Measurements from ENCODE around the gene ZFAND3. TPM values are rescaled to one million over a fixed set of nuclear protein-coding genes. Genes with fewer than 3 reads are reported as not detected.

The ZFAND3 gene
- total and polyA plus RNA-seq, 10 of the 15 experiments (the other 5 are each of a cell fraction or from before 2014, with no cell fraction given): 0.90 to 34.4 (median 16.3) TPM

DNA sequence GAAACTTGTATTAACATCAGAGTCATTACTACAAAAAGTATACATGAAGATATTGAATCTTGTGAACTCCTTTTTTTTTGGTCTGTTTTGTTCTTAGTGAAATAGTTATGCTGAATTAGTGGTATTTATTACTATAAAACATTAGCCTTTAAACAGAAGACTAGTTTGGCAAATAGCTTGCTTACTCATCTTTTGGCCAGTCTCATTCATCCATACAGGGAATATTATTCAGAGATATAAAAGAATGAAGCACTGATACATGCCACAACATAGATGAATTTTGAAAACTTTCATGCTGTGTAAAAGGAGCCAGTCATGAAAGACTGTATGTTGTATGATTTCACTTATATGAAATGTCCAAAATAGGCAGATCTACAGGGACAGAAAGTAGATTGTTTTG is 205.9 kb downstream of the ZFAND3 start:
- in situ Hi-C loops (cut with MboI): no loop called here
- Histone ChIP-seq H3K9me3 (replicated peaks; ENCODE audit: control insufficient read depth, insufficient read depth, low read length) (no peaks in the 10 kb centered on the region; the same call in 2 of the 3 replicates), H3K36me3 (ENCODE audit: control insufficient read depth in 2 of 2, insufficient read depth in 2 of 2, low read length in 1 of 2) (no peaks in the 10 kb centered on the region), H3K9ac (ENCODE audit: control insufficient read depth, insufficient read depth, low read length) (no peak overlapping the region), H3K4me1 (ENCODE audit: control insufficient read depth, insufficient read depth, low read length) (peaks cover 4% of the 10 kb centered on the region; the same call in 1 of the 2 replicates), H3K4me3 (no peak overlapping the region), H2AFZ (ENCODE audit: control insufficient read depth, low read depth, low read length) (no peak overlapping the region), H4K20me1 (ENCODE audit: control insufficient read depth, insufficient read depth) (0 out of 2 replicates have a peak, but pooled peaks cover 3% of the 10 kb centered on the region), H3K27me3 (replicated peaks in 1 of 2; ENCODE audit: control insufficient read depth in 2 of 2, insufficient read depth in 2 of 2, low read length in 1 of 2) (no peaks in the 10 kb centered on the region), H3K27ac (ENCODE audit: control insufficient read depth, insufficient read depth) (no peak overlapping the region), H3K79me2 (ENCODE audit: control insufficient read depth, insufficient read depth, low read length) (peaks cover 6% of the 10 kb centered on the region), H3K4me2 (ENCODE audit: control insufficient read depth, insufficient read depth) (no peak overlapping the region)
- ChIA-PET RAD21 (ENCODE audit: unreplicated experiment) (no interaction called here), SMC1A (ENCODE audit: uncharacterized antibody, unreplicated experiment) (interaction anchor here (1.0 to 1.4 kb wide), 2 partner anchors 8 to 14 kb away, joined by 3 to 7 read pairs; no protein-coding TSS in a partner anchor), POLR2A (interaction anchor here (0.5 to 0.7 kb wide), 2 partner anchors 30 to 789 kb away, joined by 3 to 4 read pairs; no protein-coding TSS in a partner anchor), CTCF (interaction anchor here (0.6 to 6.5 kb wide), 6 partner anchors 9 to 660 kb away, joined by 3 to 42 read pairs (median 3); no protein-coding TSS in a partner anchor)
- no peak for DNase-seq (ENCODE audit: low read depth, low spot score)
- TF ChIP-seq MEF2A (IDR thresholded peaks at IDR 0.05; ENCODE audit: insufficient read depth, low read depth, low read length) (no peak), TBL1XR1 (IDR thresholded peaks at IDR 0.05; ENCODE audit: low read depth, low read length) (no peak), CTCF (IDR thresholded peaks at IDR 0.05 in 2 of 3, conservative IDR thresholded peaks at IDR 0.05 in 1 of 3; ENCODE audit: control insufficient read depth in 2 of 3, extremely low read depth in 1 of 3, insufficient read depth in 1 of 3, low read depth in 3 of 3, low read length in 3 of 3) (no peak), ZBTB33 (IDR thresholded peaks at IDR 0.05) (no peak), JUND (IDR thresholded peaks at IDR 0.05; ENCODE audit: low read depth, low read length) (no peak)
- TF ChIP-seq, protein P1, sequence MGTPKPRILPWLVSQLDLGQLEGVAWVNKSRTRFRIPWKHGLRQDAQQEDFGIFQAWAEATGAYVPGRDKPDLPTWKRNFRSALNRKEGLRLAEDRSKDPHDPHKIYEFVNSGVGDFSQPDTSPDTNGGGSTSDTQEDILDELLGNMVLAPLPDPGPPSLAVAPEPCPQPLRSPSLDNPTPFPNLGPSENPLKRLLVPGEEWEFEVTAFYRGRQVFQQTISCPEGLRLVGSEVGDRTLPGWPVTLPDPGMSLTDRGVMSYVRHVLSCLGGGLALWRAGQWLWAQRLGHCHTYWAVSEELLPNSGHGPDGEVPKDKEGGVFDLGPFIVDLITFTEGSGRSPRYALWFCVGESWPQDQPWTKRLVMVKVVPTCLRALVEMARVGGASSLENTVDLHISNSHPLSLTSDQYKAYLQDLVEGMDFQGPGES (IDR thresholded peaks at IDR 0.05): no peak
- TF ChIP-seq, protein P2, sequence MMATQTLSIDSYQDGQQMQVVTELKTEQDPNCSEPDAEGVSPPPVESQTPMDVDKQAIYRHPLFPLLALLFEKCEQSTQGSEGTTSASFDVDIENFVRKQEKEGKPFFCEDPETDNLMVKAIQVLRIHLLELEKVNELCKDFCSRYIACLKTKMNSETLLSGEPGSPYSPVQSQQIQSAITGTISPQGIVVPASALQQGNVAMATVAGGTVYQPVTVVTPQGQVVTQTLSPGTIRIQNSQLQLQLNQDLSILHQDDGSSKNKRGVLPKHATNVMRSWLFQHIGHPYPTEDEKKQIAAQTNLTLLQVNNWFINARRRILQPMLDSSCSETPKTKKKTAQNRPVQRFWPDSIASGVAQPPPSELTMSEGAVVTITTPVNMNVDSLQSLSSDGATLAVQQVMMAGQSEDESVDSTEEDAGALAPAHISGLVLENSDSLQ (IDR thresholded peaks at IDR 0.05): no peak
- no TSS peak for BruUV-seq (replicated peaks)
- ATAC-seq: no peak
- intact Hi-C loops (cut with micrococcal nuclease; ENCODE audit: unreplicated experiment): no loop called here
- no peak for FAIRE-seq
